Right lobe of liver (tissue), 4 donors: ENCODE data around the gene CACNB2.
"Not testable (repeated sequence)": the region's sequence is repeated elsewhere in the genome, so short reads cannot be mapped to it uniquely, and the experiment has no call there.

Source experiments
- CTCF ChIP-seq, 4 donors: fragments of 200-600 bp in 3 of 4; fragments of 450-650 bp in 1 of 4; IDR thresholded peaks; one replicate each; pipeline versions ENCODE4 v1.5.1 to v1.8.0; 2016 to 2022; ENCODE audit warnings: antibody characterized with exemption in 4 of 4, mild to moderate bottlenecking in 2 of 4
- POLR2A ChIP-seq: fragments of 450-650 bp; IDR thresholded peaks from one replicate; pipeline ENCODE4 v1.6.1; 2017; ENCODE audit warnings: antibody characterized with exemption, mild to moderate bottlenecking
- donor health status: DM: no; HTN: no; CAD: no.
- donor health status: DM: no; HTN: no; CAD: no.
- donor health status: DM: no; HTN: yes; CAD: no.

- not testable (repeated sequence) for TF ChIP-seq CTCF (IDR thresholded peaks at IDR 0.05); POLR2A
These were observed 305.4 kb downstream of the CACNB2 start for GRCh38 chr10:18445635-18446034.
